ENCODE measurements around the gene VAV3. TPM values are rescaled to one million over a fixed set of nuclear protein-coding genes. Genes with fewer than 3 reads are reported as not detected.

The VAV3 gene
- total and polyA plus RNA-seq, 11 donors: 0.57 to 8.3 (median 1.9) TPM

- intact Hi-C loops (cut with DNase I): no loop called here
- H3K36me3 ChIP-seq: no peaks in the 10 kb centered on the region
- no peak for ATAC-seq
- no peak overlapping the region for H3K4me3 ChIP-seq
- DNase-seq: peak in 1 of 5 donors; percentile 61
- H3K27ac ChIP-seq: no peak overlapping the region
- no peaks in the 10 kb centered on the region for H3K4me1 ChIP-seq
- 92 to 98% (median 97%) methylated on average over 15 of the region's 15 CpGs for WGBS, 4 donors
- H3K9me3 ChIP-seq: no peaks in the 10 kb centered on the region
- no peaks in the 10 kb centered on the region for H3K27me3 ChIP-seq
- TF ChIP-seq CTCF (IDR thresholded peaks at IDR 0.05) (no peak), POLR2A (IDR thresholded peaks at IDR 0.05) (no peak)
These were observed 394.2 kb downstream of the VAV3 start for GRCh38 chr1:107570768-107571167.

- WGBS, 4 donors: 51 to 65% (median 64%) methylated on average over 3 of the region's 3 CpGs
- intact Hi-C loops (cut with DNase I): no loop called here
These were observed 401.5 kb downstream of the VAV3 start for GRCh38 chr1:107563441-107563840.

GRCh38 chr1:107559881-107560280 lies 405.1 kb downstream of the VAV3 start:
- intact Hi-C loops (cut with DNase I): no loop called here
- no peaks in the 10 kb centered on the region for H3K27me3 ChIP-seq
- H3K4me3 ChIP-seq: no peak overlapping the region
- 86 to 91% (median 89%) methylated on average over 3 of the region's 3 CpGs for WGBS, 4 donors
- no peak for ATAC-seq
- no peaks in the 10 kb centered on the region for H3K36me3 ChIP-seq
- H3K4me1 ChIP-seq: no peaks in the 10 kb centered on the region
- DNase-seq: no peak
- no peaks in the 10 kb centered on the region for H3K9me3 ChIP-seq
- H3K27ac ChIP-seq: no peak overlapping the region
- TF ChIP-seq POLR2A (IDR thresholded peaks at IDR 0.05): no peak
- no peak for TF ChIP-seq CTCF (IDR thresholded peaks at IDR 0.05)

More at GRCh38 chr1:107563441-107563840, 401.5 kb downstream of the VAV3 start:
- ATAC-seq (no peak), DNase-seq (no peak)
- H3K4me3 ChIP-seq: no peak overlapping the region
- H3K36me3 ChIP-seq: no peaks in the 10 kb centered on the region
- H3K9me3 ChIP-seq: no peaks in the 10 kb centered on the region
- no peaks in the 10 kb centered on the region for H3K27me3 ChIP-seq
- H3K4me1 ChIP-seq: no peaks in the 10 kb centered on the region
- TF ChIP-seq CTCF (IDR thresholded peaks at IDR 0.05) (no peak), POLR2A (IDR thresholded peaks at IDR 0.05) (no peak)
- H3K27ac ChIP-seq: no peak overlapping the region

- Histone ChIP-seq H3K9me3 (no peaks in the 10 kb centered on the region), H3K4me1 (no peaks in the 10 kb centered on the region), H3K4me3 (no peak overlapping the region), H3K27ac (no peak overlapping the region), H3K36me3 (no peaks in the 10 kb centered on the region), H3K27me3 (no peaks in the 10 kb centered on the region)
- ATAC-seq (no peak), DNase-seq (no peak)
- WGBS, 4 donors: 90 to 97% (median 91%) methylated on average over 2 of the region's 2 CpGs
- TF ChIP-seq POLR2A (IDR thresholded peaks at IDR 0.05) (no peak), CTCF (IDR thresholded peaks at IDR 0.05) (no peak)
- intact Hi-C loops (cut with DNase I): no loop called here
These were observed 407.9 kb downstream of the VAV3 start for GRCh38 chr1:107557095-107557494.

Data from heart left ventricle (tissue), 16 donors.